Liver (tissue), 9 donors: ENCODE measurements around the gene MYO15A. TPM values are rescaled to one million over a fixed set of nuclear protein-coding genes. Genes with fewer than 3 reads are reported as not detected.

Experiments used
- DNase-seq: peaks from one replicate; pipeline ENCODE4 v3.0.0-alpha.2; 2017; ENCODE audit warnings: low spot score
- H3K27ac ChIP-seq, 2 donors: one replicate each; pipeline ENCODE4 v1.7.0; 2013; ENCODE audit warnings: inconsistent platforms in 2 of 2, low read length in 2 of 2, control low read depth in 1 of 2, low read depth in 1 of 2, mild to moderate bottlenecking in 1 of 2
- H3K27me3 ChIP-seq, 4 donors: one replicate each; pipeline versions ENCODE4 v1.6.1 to v1.7.0; 2013; ENCODE audit warnings: low read length in 3 of 4, inconsistent platforms in 1 of 4, mild to moderate bottlenecking in 1 of 4, moderate library complexity in 1 of 4; ENCODE audit not compliant: control insufficient read depth in 4 of 4, insufficient read depth in 4 of 4
- H3K36me3 ChIP-seq, 4 donors: one replicate each; pipeline versions ENCODE4 v1.6.1 to v1.7.0; 2013; ENCODE audit warnings: low read length in 3 of 4, mild to moderate bottlenecking in 3 of 4, low read depth in 1 of 4, moderate library complexity in 1 of 4; ENCODE audit not compliant: control insufficient read depth in 4 of 4, insufficient read depth in 3 of 4
- H3K4me1 ChIP-seq, 4 donors: one replicate each; pipeline versions ENCODE4 v1.6.1 to v1.7.0; 2013; ENCODE audit warnings: low read length in 3 of 4, mild to moderate bottlenecking in 3 of 4, moderate library complexity in 1 of 4; ENCODE audit not compliant: control insufficient read depth in 4 of 4, insufficient read depth in 4 of 4
- H3K4me3 ChIP-seq, 3 donors: one replicate each; pipeline versions ENCODE4 v1.6.1 to v1.7.0; 2013; ENCODE audit warnings: low read length in 3 of 3, control low read depth in 1 of 3, low read depth in 1 of 3, mild to moderate bottlenecking in 1 of 3
- H3K9ac ChIP-seq, 2 donors: one replicate each; pipeline ENCODE4 v1.7.0; 2013; ENCODE audit warnings: low read length in 2 of 2, mild to moderate bottlenecking in 2 of 2, moderate library complexity in 2 of 2, control low read depth in 1 of 2, low read depth in 1 of 2
- H3K9me3 ChIP-seq, 4 donors: one replicate each; pipeline versions ENCODE4 v1.6.1 to v1.7.0; 2013; ENCODE audit warnings: low read length in 3 of 4; ENCODE audit not compliant: control insufficient read depth in 4 of 4
- EGR1 ChIP-seq, 2 donors: IDR thresholded peaks; 2 replicates each; pipeline ENCODE4 v1.6.1; 2016 to 2018; ENCODE audit warnings: antibody characterized with exemption in 2 of 2, low read depth in 2 of 2
- FOXA1 ChIP-seq: IDR thresholded peaks from 2 replicates; pipeline ENCODE4 v1.6.1; 2016; ENCODE audit warnings: antibody characterized with exemption
- FOXA2 ChIP-seq: IDR thresholded peaks from 2 replicates; pipeline ENCODE4 v1.6.1; 2016; ENCODE audit warnings: antibody characterized with exemption
- GABPA ChIP-seq, 2 donors: IDR thresholded peaks in 1 of 2; conservative IDR thresholded peaks in 1 of 2; 2 replicates each; pipeline ENCODE4 v1.6.1; 2016; ENCODE audit warnings: antibody characterized with exemption in 2 of 2, mild to moderate bottlenecking in 1 of 2, moderate library complexity in 1 of 2
- HNF4A ChIP-seq, 2 donors: conservative IDR thresholded peaks; 2 replicates each; pipeline ENCODE4 v1.6.1; 2016; ENCODE audit warnings: antibody characterized with exemption in 2 of 2, mild to moderate bottlenecking in 2 of 2
- HNF4G ChIP-seq: IDR thresholded peaks from 2 replicates; pipeline ENCODE4 v1.6.1; 2016; ENCODE audit warnings: antibody characterized with exemption
- JUND ChIP-seq, 2 donors: IDR thresholded peaks; 2 replicates each; pipeline ENCODE4 v1.6.1; 2016; ENCODE audit warnings: antibody characterized with exemption in 2 of 2
- NR2F2 ChIP-seq: IDR thresholded peaks from 2 replicates; pipeline ENCODE4 v1.6.1; 2016; ENCODE audit warnings: antibody characterized with exemption
- RAD21 ChIP-seq, 2 donors: IDR thresholded peaks; 2 replicates each; pipeline ENCODE4 v1.6.1; 2016; ENCODE audit warnings: antibody characterized with exemption in 2 of 2, mild to moderate bottlenecking in 2 of 2
- RXRA ChIP-seq, 2 donors: IDR thresholded peaks; 2 replicates each; pipeline ENCODE4 v1.6.1; 2017 to 2018; ENCODE audit warnings: antibody characterized with exemption in 2 of 2, mild to moderate bottlenecking in 1 of 2
- SP1 ChIP-seq: IDR thresholded peaks from 2 replicates; pipeline ENCODE4 v1.6.1; 2018; ENCODE audit warnings: antibody characterized with exemption, mild to moderate bottlenecking
- TAF1 ChIP-seq: conservative IDR thresholded peaks from 2 replicates; pipeline ENCODE4 v1.6.1; 2016; ENCODE audit warnings: antibody characterized with exemption, mild to moderate bottlenecking
- YY1 ChIP-seq: IDR thresholded peaks from 2 replicates; pipeline ENCODE4 v1.6.1; 2016; ENCODE audit warnings: antibody characterized with exemption, mild to moderate bottlenecking
- WGBS: extraction: QIAGEN DNeasy Blood & Tissue Kit; methylation state at CpG from one replicate; pipeline ENCODE4 v1.1.7; 2013; 5-methylcytosine and 5-hydroxymethylcytosine counted together
- polyA plus RNA-seq, 2 donors: library from polyadenylated mRNA; stranded (reverse) in 1 of 2; unstranded in 1 of 2; fragments of 200-250 nt in 1 of 2; fragments of >200 nt in 1 of 2; fragmentation: Nextera tagmentation in 1 of 2; extraction: Ambion mirVana in 1 of 2; gene quantifications; one replicate each; pipeline versions ENCODE4 v1.2.1 to v1.2.3, GENCODE V29; 2013 to 2015
- total RNA-seq, 2 donors: library from RNA; depleted of rRNA; stranded (reverse); fragments of >200 nt; gene quantifications; one replicate each; pipeline ENCODE4 v1.2.3, GENCODE V29; 2014
- TF ChIP-seq, protein P1 (sequence below): fragments of 150-350 bp; IDR thresholded peaks from 2 replicates; pipeline ENCODE4 v1.5.1; 2017; ENCODE audit warnings: improper control_type of control experiment, low read depth, low read length; ENCODE audit not compliant: missing input control
- TF ChIP-seq, protein P2 (sequence below): IDR thresholded peaks from 2 replicates; pipeline ENCODE4 v1.6.1; 2016; ENCODE audit warnings: antibody characterized with exemption
- TF ChIP-seq, protein P3 (sequence below): IDR thresholded peaks from 2 replicates; pipeline ENCODE4 v1.6.1; 2016; ENCODE audit warnings: antibody characterized with exemption
- TF ChIP-seq, protein P4 (sequence below): IDR thresholded peaks from 2 replicates; pipeline ENCODE4 v1.6.1; 2016; ENCODE audit warnings: antibody characterized with exemption
- TF ChIP-seq, protein P5 (sequence below): IDR thresholded peaks from 2 replicates; pipeline ENCODE4 v1.6.1; 2016; ENCODE audit warnings: antibody characterized with exemption, mild to moderate bottlenecking
- donor health status: healthy.
- donor health status: healthy.
- donor health status: healthy.
- donor health status: healthy.
- donor health status: healthy.

Gene MYO15A
- total and polyA plus RNA-seq, 4 donors = 0.15 to 2.9 (median 0.97) TPM

DNA sequence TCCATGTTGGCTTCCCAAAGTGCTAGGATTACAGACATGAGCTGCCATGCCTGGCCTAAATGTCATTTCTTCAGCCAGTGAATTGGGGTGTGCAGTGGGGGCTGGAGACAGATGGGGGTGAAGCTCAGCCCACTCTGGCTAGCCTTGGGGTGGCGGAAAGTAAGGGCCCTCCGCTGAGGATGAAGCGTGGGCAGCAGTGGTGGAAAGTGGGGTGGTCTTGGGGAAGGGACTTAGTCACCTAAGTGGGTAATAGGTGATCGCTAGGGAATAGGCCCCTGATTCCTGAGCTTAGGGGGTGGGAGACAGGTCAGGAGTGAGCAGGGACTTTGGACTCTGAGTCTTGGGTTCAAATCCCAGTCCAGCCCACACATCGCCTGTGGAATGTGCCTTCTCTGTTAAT, 119.1 kb downstream of the MYO15A start:
- Histone ChIP-seq H3K9ac (no peak overlapping the region), H3K4me3 (no peak overlapping the region), H3K9me3 (no peaks in the 10 kb centered on the region), H3K27ac (no peak overlapping the region), H3K4me1 (peaks cover 0 to 15% (median 6%) of the 10 kb centered on the region in 4 donors), H3K36me3 (no peaks in the 10 kb centered on the region), H3K27me3 (no peaks in the 10 kb centered on the region)
- no peak for DNase-seq
- no peak for TF ChIP-seq HNF4A (conservative IDR thresholded peaks at IDR 0.05)
- no peak for TF ChIP-seq FOXA2
- no peak for TF ChIP-seq EGR1 (IDR thresholded peaks at IDR 0.05; ENCODE audit: low read depth in 2 of 2)
- TF ChIP-seq NR2F2 = no peak
- TF ChIP-seq, protein P1, sequence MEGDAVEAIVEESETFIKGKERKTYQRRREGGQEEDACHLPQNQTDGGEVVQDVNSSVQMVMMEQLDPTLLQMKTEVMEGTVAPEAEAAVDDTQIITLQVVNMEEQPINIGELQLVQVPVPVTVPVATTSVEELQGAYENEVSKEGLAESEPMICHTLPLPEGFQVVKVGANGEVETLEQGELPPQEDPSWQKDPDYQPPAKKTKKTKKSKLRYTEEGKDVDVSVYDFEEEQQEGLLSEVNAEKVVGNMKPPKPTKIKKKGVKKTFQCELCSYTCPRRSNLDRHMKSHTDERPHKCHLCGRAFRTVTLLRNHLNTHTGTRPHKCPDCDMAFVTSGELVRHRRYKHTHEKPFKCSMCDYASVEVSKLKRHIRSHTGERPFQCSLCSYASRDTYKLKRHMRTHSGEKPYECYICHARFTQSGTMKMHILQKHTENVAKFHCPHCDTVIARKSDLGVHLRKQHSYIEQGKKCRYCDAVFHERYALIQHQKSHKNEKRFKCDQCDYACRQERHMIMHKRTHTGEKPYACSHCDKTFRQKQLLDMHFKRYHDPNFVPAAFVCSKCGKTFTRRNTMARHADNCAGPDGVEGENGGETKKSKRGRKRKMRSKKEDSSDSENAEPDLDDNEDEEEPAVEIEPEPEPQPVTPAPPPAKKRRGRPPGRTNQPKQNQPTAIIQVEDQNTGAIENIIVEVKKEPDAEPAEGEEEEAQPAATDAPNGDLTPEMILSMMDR = no peak
- TF ChIP-seq HNF4G = no peak
- TF ChIP-seq SP1 = no peak
- TF ChIP-seq GABPA (IDR thresholded peaks at IDR 0.05 in 1 of 2, conservative IDR thresholded peaks at IDR 0.05 in 1 of 2) = no peak
- TF ChIP-seq TAF1 = no peak
- TF ChIP-seq, protein P2, sequence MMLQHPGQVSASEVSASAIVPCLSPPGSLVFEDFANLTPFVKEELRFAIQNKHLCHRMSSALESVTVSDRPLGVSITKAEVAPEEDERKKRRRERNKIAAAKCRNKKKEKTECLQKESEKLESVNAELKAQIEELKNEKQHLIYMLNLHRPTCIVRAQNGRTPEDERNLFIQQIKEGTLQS = no peak
- TF ChIP-seq YY1 = no peak
- no peak for TF ChIP-seq JUND (IDR thresholded peaks at IDR 0.05)
- TF ChIP-seq, protein P3, sequence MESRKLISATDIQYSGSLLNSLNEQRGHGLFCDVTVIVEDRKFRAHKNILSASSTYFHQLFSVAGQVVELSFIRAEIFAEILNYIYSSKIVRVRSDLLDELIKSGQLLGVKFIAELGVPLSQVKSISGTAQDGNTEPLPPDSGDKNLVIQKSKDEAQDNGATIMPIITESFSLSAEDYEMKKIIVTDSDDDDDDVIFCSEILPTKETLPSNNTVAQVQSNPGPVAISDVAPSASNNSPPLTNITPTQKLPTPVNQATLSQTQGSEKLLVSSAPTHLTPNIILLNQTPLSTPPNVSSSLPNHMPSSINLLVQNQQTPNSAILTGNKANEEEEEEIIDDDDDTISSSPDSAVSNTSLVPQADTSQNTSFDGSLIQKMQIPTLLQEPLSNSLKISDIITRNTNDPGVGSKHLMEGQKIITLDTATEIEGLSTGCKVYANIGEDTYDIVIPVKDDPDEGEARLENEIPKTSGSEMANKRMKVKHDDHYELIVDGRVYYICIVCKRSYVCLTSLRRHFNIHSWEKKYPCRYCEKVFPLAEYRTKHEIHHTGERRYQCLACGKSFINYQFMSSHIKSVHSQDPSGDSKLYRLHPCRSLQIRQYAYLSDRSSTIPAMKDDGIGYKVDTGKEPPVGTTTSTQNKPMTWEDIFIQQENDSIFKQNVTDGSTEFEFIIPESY = no peak
- TF ChIP-seq RAD21 (IDR thresholded peaks at IDR 0.05) = no peak
- TF ChIP-seq, protein P4, sequence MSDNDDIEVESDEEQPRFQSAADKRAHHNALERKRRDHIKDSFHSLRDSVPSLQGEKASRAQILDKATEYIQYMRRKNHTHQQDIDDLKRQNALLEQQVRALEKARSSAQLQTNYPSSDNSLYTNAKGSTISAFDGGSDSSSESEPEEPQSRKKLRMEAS = no peak
- no peak for TF ChIP-seq RXRA (IDR thresholded peaks at IDR 0.05)
- TF ChIP-seq FOXA1 = no peak
- 97% methylated on average over 5 of the region's 5 CpGs for WGBS

DNA sequence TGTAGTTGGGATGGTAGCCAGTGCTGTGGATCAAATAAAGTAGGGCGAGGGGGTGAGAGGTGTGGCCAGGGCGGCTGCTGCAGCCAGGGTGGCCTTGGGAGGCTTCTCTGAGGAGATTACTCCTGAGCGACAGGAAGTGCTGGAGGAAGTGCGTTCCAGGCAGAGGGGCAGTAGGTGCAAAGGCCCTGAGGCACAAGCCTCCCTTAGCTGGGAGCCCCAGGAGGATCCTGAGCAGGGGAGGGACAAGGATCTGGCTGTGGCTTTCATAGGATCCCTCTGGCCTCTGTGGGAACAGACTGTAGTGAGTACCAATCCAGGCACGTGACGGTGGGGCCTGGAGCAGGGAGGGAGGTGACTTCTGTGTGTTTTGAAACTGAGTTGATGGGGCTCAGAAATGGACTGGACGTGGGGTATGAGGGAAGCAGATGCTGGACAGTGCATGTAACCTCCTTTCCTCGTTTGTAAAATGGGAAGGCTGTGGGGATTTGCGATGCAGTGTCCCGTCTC, 119.7 kb downstream of the MYO15A start:
- no peak for DNase-seq
- WGBS = 94% methylated on average over 10 of the region's 10 CpGs
- H3K4me3 ChIP-seq = no peak overlapping the region
- TF ChIP-seq FOXA1 (no peak), FOXA2 (no peak), RAD21 (IDR thresholded peaks at IDR 0.05) (no peak), NR2F2 (no peak), GABPA (IDR thresholded peaks at IDR 0.05 in 1 of 2, conservative IDR thresholded peaks at IDR 0.05 in 1 of 2) (no peak), EGR1 (IDR thresholded peaks at IDR 0.05; ENCODE audit: low read depth in 2 of 2) (no peak)
- TF ChIP-seq, protein P2 = no peak
- TF ChIP-seq, protein P5, sequence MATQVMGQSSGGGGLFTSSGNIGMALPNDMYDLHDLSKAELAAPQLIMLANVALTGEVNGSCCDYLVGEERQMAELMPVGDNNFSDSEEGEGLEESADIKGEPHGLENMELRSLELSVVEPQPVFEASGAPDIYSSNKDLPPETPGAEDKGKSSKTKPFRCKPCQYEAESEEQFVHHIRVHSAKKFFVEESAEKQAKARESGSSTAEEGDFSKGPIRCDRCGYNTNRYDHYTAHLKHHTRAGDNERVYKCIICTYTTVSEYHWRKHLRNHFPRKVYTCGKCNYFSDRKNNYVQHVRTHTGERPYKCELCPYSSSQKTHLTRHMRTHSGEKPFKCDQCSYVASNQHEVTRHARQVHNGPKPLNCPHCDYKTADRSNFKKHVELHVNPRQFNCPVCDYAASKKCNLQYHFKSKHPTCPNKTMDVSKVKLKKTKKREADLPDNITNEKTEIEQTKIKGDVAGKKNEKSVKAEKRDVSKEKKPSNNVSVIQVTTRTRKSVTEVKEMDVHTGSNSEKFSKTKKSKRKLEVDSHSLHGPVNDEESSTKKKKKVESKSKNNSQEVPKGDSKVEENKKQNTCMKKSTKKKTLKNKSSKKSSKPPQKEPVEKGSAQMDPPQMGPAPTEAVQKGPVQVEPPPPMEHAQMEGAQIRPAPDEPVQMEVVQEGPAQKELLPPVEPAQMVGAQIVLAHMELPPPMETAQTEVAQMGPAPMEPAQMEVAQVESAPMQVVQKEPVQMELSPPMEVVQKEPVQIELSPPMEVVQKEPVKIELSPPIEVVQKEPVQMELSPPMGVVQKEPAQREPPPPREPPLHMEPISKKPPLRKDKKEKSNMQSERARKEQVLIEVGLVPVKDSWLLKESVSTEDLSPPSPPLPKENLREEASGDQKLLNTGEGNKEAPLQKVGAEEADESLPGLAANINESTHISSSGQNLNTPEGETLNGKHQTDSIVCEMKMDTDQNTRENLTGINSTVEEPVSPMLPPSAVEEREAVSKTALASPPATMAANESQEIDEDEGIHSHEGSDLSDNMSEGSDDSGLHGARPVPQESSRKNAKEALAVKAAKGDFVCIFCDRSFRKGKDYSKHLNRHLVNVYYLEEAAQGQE = no peak
- TF ChIP-seq, protein P4 = no peak
- H3K9ac ChIP-seq = no peak overlapping the region
- no peaks in the 10 kb centered on the region for H3K36me3 ChIP-seq
- no peak overlapping the region for H3K27ac ChIP-seq
- H3K27me3 ChIP-seq = no peaks in the 10 kb centered on the region
- peaks cover 0 to 15% (median 6%) of the 10 kb centered on the region in 4 donors for H3K4me1 ChIP-seq
- no peaks in the 10 kb centered on the region for H3K9me3 ChIP-seq
